AG10803 (cell line): Measurements from ENCODE around the gene CFAP119.

Source experiments
- DNase-seq: peaks from one replicate; pipeline ENCODE4 v3.0.0; 2010; ENCODE audit warnings: low read depth
- H3K4me3 ChIP-seq: 2 replicates; pipeline ENCODE4 v1.5.1; 2011; ENCODE audit warnings: mild to moderate bottlenecking, low read length, control low read depth
- TF ChIP-seq, protein P1 (sequence below): conservative IDR thresholded peaks from 2 replicates; pipeline ENCODE4 v1.5.1; 2011; ENCODE audit warnings: mild to moderate bottlenecking, low read length, control low read depth, inconsistent platforms

CFAP119 gene

GRCh38 chr16:30744183-30744582 is 17.7 kb downstream of the CFAP119 start:
- DNase-seq, result no peak
- TF ChIP-seq, protein P1, sequence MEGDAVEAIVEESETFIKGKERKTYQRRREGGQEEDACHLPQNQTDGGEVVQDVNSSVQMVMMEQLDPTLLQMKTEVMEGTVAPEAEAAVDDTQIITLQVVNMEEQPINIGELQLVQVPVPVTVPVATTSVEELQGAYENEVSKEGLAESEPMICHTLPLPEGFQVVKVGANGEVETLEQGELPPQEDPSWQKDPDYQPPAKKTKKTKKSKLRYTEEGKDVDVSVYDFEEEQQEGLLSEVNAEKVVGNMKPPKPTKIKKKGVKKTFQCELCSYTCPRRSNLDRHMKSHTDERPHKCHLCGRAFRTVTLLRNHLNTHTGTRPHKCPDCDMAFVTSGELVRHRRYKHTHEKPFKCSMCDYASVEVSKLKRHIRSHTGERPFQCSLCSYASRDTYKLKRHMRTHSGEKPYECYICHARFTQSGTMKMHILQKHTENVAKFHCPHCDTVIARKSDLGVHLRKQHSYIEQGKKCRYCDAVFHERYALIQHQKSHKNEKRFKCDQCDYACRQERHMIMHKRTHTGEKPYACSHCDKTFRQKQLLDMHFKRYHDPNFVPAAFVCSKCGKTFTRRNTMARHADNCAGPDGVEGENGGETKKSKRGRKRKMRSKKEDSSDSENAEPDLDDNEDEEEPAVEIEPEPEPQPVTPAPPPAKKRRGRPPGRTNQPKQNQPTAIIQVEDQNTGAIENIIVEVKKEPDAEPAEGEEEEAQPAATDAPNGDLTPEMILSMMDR, result no peak
- H3K4me3 ChIP-seq, result no peak overlapping the region

GRCh38 chr16:30743716-30744115 is 18.1 kb downstream of the CFAP119 start:
- TF ChIP-seq, protein P1, result no peak
- no peak for DNase-seq
- no peak overlapping the region for H3K4me3 ChIP-seq

GRCh38 chr16:30741461-30741914 is 20.4 kb downstream of the CFAP119 start:
- no peak overlapping the region for H3K4me3 ChIP-seq
- TF ChIP-seq, protein P1, result no peak
- DNase-seq, result peak; percentile 83

DNA sequence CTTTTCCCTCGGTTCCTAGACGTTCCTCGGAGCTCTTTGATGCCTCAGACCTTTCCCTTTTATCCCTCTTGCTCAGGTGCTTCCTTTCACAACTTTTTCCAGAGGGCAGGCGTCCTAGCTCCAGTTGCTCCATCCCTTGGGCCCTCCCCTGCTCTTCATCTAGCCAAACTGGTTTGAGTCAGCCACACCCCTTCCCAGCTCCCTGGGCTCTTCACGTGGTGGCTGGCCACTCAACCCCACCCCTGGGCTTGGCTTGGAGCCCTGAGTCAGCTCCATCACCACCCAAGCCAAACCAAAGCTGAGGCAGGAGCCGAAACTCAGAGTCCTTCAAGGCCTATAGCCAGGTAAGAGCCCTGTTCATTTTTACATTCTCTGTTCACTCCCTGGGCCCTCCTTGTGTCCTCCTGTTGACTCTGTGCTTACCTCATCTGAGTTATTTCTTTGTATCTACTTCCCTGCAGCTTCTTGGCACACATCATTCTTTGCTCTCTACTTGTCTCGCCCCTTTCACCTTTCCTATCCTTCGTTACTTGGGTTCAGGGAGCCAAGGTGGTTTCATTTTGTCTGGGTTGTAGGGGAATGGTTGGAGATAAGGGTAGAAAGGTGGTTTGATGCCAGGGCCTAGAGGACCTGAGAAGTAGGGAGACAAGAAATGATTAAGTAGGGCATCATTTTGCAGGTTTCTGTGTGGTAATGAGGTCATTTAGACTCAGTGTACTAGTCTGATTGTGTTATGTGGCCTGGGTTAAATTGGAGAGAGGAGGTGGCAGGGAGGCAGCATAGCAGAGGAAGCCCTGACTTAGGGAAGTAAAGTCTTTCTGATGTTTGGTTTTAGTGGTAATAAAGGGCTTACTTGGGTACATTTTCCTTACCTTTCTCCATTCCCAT is 21.3 kb downstream of the CFAP119 start:
- TF ChIP-seq, protein P1, result no peak
- no peak overlapping the region for H3K4me3 ChIP-seq

GRCh38 chr16:30738984-30739951 is 22.6 kb downstream of the CFAP119 start:
- H3K4me3 ChIP-seq, result no peak overlapping the region
- TF ChIP-seq, protein P1, result no peak
- no peak for DNase-seq

More for the DNA sequence above, 21.3 kb downstream of the CFAP119 start:
- DNase-seq, result peak; percentile 80

GRCh38 chr16:30737794-30738648 is 23.8 kb downstream of the CFAP119 start:
- TF ChIP-seq, protein P1, result no peak
- DNase-seq, result no peak
- no peak overlapping the region for H3K4me3 ChIP-seq
